HL-60 (cell line): ENCODE results near the gene SLC24A3.

Source experiments
- DNase-seq, 2 experiments: peaks; one replicate each; pipeline ENCODE4 v3.0.0-alpha.2; 2010 to 2020; ENCODE audit warnings: low read depth in 1 of 2, low spot score in 1 of 2
- H3K27ac ChIP-seq: fragments of 250-450 bp; sonication (Bioruptor Pico); replicated peaks from 2 replicates; pipeline ENCODE4 v1.5.1; 2020; ENCODE audit warnings: mild to moderate bottlenecking, moderate library complexity
- H3K27me3 ChIP-seq: fragments of 250-450 bp; sonication (Bioruptor Pico); 2 replicates; pipeline ENCODE4 v1.5.1; 2021; ENCODE audit warnings: mild to moderate bottlenecking, moderate library complexity; ENCODE audit not compliant: insufficient read depth, poor library complexity, severe bottlenecking
- H3K4me3 ChIP-seq: replicated peaks from 2 replicates; pipeline ENCODE4 v1.5.1; 2011; ENCODE audit warnings: mild to moderate bottlenecking, control low read depth, low read length; ENCODE audit not compliant: insufficient read depth
- GABPA ChIP-seq: IDR thresholded peaks from 2 replicates; pipeline ENCODE4 v1.6.1; 2012; ENCODE audit warnings: low read depth
- POLR2AphosphoS5 ChIP-seq: IDR thresholded peaks from 2 replicates; pipeline ENCODE4 v1.6.1; 2012; ENCODE audit warnings: low read depth
- SPI1 ChIP-seq: IDR thresholded peaks from 2 replicates; pipeline ENCODE4 v1.6.1; 2012; ENCODE audit warnings: low read depth, mild to moderate bottlenecking, borderline replicate concordance
- TF ChIP-seq, protein P1 (sequence below): IDR thresholded peaks from 2 replicates; pipeline ENCODE4 v1.6.1; 2012; ENCODE audit warnings: low read depth; ENCODE audit not compliant: insufficient replicate concordance
- TF ChIP-seq, protein P2 (sequence below): IDR thresholded peaks from one replicate; pipeline ENCODE4 v1.5.1; 2011; ENCODE audit warnings: low read length, control low read depth, inconsistent platforms; ENCODE audit not compliant: insufficient read depth

The SLC24A3 gene

DNA sequence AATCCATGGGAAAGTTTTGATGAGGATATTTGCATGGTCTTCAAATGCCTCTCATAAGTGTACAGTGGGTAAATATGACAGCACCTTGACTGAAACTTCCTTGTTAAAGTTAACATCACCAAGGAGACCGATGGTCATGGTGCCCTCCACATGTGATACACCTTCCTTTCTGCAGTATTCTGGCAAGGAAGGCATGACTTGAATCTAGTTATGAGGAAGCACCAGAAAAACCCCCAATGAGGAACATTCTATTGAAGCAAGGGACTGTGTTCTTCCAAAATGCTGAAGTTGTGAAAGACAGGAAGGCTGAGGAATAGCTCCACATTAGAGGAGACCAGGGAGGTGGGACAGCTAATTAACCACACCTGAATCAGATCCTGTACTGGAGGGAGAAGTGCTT lies 118.3 kb downstream of the SLC24A3 start:
- Histone ChIP-seq H3K4me3 (no peak overlapping the region), H3K27me3 (peaks cover 2% of the 10 kb centered on the region), H3K27ac (no peak overlapping the region)
- TF ChIP-seq, protein P1, sequence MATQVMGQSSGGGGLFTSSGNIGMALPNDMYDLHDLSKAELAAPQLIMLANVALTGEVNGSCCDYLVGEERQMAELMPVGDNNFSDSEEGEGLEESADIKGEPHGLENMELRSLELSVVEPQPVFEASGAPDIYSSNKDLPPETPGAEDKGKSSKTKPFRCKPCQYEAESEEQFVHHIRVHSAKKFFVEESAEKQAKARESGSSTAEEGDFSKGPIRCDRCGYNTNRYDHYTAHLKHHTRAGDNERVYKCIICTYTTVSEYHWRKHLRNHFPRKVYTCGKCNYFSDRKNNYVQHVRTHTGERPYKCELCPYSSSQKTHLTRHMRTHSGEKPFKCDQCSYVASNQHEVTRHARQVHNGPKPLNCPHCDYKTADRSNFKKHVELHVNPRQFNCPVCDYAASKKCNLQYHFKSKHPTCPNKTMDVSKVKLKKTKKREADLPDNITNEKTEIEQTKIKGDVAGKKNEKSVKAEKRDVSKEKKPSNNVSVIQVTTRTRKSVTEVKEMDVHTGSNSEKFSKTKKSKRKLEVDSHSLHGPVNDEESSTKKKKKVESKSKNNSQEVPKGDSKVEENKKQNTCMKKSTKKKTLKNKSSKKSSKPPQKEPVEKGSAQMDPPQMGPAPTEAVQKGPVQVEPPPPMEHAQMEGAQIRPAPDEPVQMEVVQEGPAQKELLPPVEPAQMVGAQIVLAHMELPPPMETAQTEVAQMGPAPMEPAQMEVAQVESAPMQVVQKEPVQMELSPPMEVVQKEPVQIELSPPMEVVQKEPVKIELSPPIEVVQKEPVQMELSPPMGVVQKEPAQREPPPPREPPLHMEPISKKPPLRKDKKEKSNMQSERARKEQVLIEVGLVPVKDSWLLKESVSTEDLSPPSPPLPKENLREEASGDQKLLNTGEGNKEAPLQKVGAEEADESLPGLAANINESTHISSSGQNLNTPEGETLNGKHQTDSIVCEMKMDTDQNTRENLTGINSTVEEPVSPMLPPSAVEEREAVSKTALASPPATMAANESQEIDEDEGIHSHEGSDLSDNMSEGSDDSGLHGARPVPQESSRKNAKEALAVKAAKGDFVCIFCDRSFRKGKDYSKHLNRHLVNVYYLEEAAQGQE: no peak
- TF ChIP-seq, protein P2, sequence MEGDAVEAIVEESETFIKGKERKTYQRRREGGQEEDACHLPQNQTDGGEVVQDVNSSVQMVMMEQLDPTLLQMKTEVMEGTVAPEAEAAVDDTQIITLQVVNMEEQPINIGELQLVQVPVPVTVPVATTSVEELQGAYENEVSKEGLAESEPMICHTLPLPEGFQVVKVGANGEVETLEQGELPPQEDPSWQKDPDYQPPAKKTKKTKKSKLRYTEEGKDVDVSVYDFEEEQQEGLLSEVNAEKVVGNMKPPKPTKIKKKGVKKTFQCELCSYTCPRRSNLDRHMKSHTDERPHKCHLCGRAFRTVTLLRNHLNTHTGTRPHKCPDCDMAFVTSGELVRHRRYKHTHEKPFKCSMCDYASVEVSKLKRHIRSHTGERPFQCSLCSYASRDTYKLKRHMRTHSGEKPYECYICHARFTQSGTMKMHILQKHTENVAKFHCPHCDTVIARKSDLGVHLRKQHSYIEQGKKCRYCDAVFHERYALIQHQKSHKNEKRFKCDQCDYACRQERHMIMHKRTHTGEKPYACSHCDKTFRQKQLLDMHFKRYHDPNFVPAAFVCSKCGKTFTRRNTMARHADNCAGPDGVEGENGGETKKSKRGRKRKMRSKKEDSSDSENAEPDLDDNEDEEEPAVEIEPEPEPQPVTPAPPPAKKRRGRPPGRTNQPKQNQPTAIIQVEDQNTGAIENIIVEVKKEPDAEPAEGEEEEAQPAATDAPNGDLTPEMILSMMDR: no peak
- no peak for TF ChIP-seq SPI1
- no peak for TF ChIP-seq POLR2AphosphoS5
- no peak for TF ChIP-seq GABPA
- no peak for DNase-seq

DNA sequence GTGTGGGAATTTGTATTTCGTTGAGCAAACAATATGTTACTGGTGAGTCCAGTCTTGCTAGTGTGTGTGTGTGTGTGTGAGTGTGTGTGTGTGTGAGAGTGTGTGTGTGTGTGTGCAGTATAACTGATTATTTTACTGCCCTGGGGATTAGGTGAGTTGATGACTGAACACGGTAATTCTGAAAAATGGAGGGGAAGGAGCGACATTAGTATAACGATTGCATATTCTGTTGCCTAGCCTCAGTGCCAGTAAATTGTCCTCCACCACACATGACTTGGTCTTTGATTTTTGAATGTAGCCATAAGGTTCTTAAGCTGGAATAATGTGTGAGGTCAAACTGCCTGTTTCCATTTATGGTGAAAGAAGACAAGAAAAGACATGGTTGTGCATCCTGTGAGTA lies 121.1 kb downstream of the SLC24A3 start:
- TF ChIP-seq SPI1: no peak
- no peak for TF ChIP-seq POLR2AphosphoS5
- TF ChIP-seq, protein P1: no peak
- TF ChIP-seq, protein P2: no peak
- TF ChIP-seq GABPA: no peak
- Histone ChIP-seq H3K4me3 (no peak overlapping the region), H3K27ac (no peak overlapping the region), H3K27me3 (peaks cover 2% of the 10 kb centered on the region)
- no peak for DNase-seq

DNA sequence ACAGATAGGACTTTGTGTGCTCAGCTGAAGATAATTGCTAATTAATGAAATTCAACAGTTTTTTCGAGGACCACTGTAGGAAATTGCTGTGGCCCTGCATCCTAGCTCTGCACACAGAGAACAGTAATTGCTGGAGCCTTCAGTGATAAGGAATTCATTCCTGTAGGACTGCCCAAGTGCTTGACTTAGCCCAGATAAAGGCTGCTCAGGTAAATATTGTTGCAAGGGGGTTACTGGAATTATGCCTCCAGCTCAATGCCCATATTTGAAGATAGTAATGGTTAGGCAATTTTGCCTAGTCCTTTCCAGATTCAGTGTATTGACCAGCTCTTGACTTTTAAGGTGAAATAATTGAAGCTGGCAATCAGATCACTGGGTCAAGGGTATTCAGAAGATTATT lies 122.9 kb downstream of the SLC24A3 start:
- no peak for DNase-seq
- H3K4me3 ChIP-seq: no peak overlapping the region
- H3K27ac ChIP-seq: no peak overlapping the region
- TF ChIP-seq, protein P1: no peak
- no peak for TF ChIP-seq POLR2AphosphoS5
- no peak for TF ChIP-seq GABPA
- TF ChIP-seq, protein P2: no peak
- no peaks in the 10 kb centered on the region for H3K27me3 ChIP-seq
